ENCODE data around the gene GRHL3. TPM values are rescaled to one million over a fixed set of nuclear protein-coding genes. Genes with fewer than 3 reads are reported as not detected.

Gene GRHL3
- total RNA-seq, 4 donors from 2014 or later = not detected

GRCh38 chr1:24289937-24290595, 29.1 kb upstream of the GRHL3 start:
- TF ChIP-seq CTCF (IDR thresholded peaks at IDR 0.05; ENCODE audit: low read depth) = no peak

GRCh38 chr1:24290933-24291487, 28.1 kb upstream of the GRHL3 start:
- TF ChIP-seq CTCF (IDR thresholded peaks at IDR 0.05; ENCODE audit: low read depth) = no peak

GRCh38 chr1:24292103-24292502, 27.1 kb upstream of the GRHL3 start:
- no peak for TF ChIP-seq CTCF (IDR thresholded peaks at IDR 0.05; ENCODE audit: low read depth)

- no peak for TF ChIP-seq CTCF (IDR thresholded peaks at IDR 0.05; ENCODE audit: low read depth)
Measured at GRCh38 chr1:24292887-24293286, 26.3 kb upstream of the GRHL3 start.

GRCh38 chr1:24293392-24294227, 25.5 kb upstream of the GRHL3 start:
- TF ChIP-seq CTCF (IDR thresholded peaks at IDR 0.05; ENCODE audit: low read depth) = no peak

GRCh38 chr1:24294228-24294672, 24.9 kb upstream of the GRHL3 start:
- TF ChIP-seq CTCF (IDR thresholded peaks at IDR 0.05; ENCODE audit: low read depth) = no peak

GRCh38 chr1:24294716-24295371, 24.3 kb upstream of the GRHL3 start:
- TF ChIP-seq CTCF (IDR thresholded peaks at IDR 0.05; ENCODE audit: low read depth) = no peak

Data from subcutaneous adipose tissue (tissue), 4 donors.